Measurements from ENCODE around the gene GTPBP1. TPM values are rescaled to one million over a fixed set of nuclear protein-coding genes. Genes with fewer than 3 reads are reported as not detected.
A peak's percentile ranks its signal among the peaks of the same experiment; 100 is the strongest.

GTPBP1 gene
- total RNA-seq, 4 donors from 2014 or later: 27.7 to 124 (median 36.0) TPM

- Histone ChIP-seq H3K27me3 (no peaks in the 10 kb centered on the region), H3K27ac (peak overlapping the region; percentile 83 to 92 (median 88)), H3K4me1 (peaks cover 38 to 51% of the 10 kb centered on the region in 2 donors), H3K9me3 (no peaks in the 10 kb centered on the region), H3K4me3 (no peak overlapping the region), H3K36me3 (peaks cover 8 to 60% of the 10 kb centered on the region in 2 donors)
- intact Hi-C loops (cut with DNase I; ENCODE audit: low total_unique reads) (loop anchor here (10.0 kb wide), 1 partner anchor 230 kb away; the partner anchor contains the start of gene DDX17), in situ Hi-C loops (cut with MboI; ENCODE audit: low sequenced_read_pairs in 4 of 4) (no loop called here)
- TF ChIP-seq CTCF (IDR thresholded peaks at IDR 0.05 in 4 of 5, conservative IDR thresholded peaks at IDR 0.05 in 1 of 5) (no peak), POLR2A (IDR thresholded peaks at IDR 0.05) (no peak)
- no peak for ATAC-seq
- DNase-seq: no peak
Measured at GRCh38 chr22:38735126-38735464, 29.4 kb downstream of the GTPBP1 start.

- DNase-seq (no peak), ATAC-seq (no peak)
- peaks cover 8 to 60% of the 10 kb centered on the region in 2 donors for H3K36me3 ChIP-seq
- no peak for TF ChIP-seq POLR2A (IDR thresholded peaks at IDR 0.05)
- no peak for TF ChIP-seq CTCF (IDR thresholded peaks at IDR 0.05 in 4 of 5, conservative IDR thresholded peaks at IDR 0.05 in 1 of 5)
- no peak overlapping the region for H3K4me3 ChIP-seq
- H3K27ac ChIP-seq: peak overlapping the region; percentile 83 to 92 (median 88)
- in situ Hi-C loops (cut with MboI; ENCODE audit: low sequenced_read_pairs in 4 of 4) (no loop called here), intact Hi-C loops (cut with DNase I; ENCODE audit: low total_unique reads) (loop anchor here (10.0 kb wide), 1 partner anchor 231 kb away; the partner anchor contains the start of gene DDX17)
- no peaks in the 10 kb centered on the region for H3K27me3 ChIP-seq
- no peaks in the 10 kb centered on the region for H3K9me3 ChIP-seq
- peaks cover 44 to 54% of the 10 kb centered on the region in 2 donors for H3K4me1 ChIP-seq
Measured at GRCh38 chr22:38735465-38736256, 29.9 kb downstream of the GTPBP1 start.

DNA sequence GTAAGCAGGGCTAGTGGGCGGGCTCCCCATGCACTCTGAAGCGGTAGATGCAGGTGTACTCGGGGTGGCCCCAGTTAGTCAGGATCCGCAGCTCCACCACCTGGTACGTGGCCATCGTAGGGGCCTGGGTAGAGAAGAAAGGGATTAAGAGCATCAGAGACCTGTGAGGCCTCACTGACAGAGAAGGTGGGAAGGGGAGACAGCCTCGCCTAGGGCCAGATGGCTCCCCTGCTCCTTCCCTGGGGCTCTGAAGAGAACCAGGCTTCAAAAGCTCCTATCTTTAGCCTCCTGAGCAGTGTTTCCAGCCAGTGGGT, 30.5 kb downstream of the GTPBP1 start:
- in situ Hi-C loops (cut with MboI; ENCODE audit: low sequenced_read_pairs in 4 of 4): no loop called here
- Histone ChIP-seq H3K36me3 (peaks cover 8 to 64% of the 10 kb centered on the region in 2 donors), H3K4me1 (peaks cover 46 to 54% of the 10 kb centered on the region in 2 donors), H3K9me3 (no peaks in the 10 kb centered on the region), H3K27me3 (no peaks in the 10 kb centered on the region), H3K27ac (peak overlapping the region in 3 of 4 donors; percentile 83 to 91 (median 85)), H3K4me3 (no peak overlapping the region)
- intact Hi-C loops (cut with DNase I; ENCODE audit: low total_unique reads): loop anchor here (10.0 kb wide), 1 partner anchor 231 kb away; the partner anchor contains the start of gene DDX17
- TF ChIP-seq CTCF (IDR thresholded peaks at IDR 0.05 in 4 of 5, conservative IDR thresholded peaks at IDR 0.05 in 1 of 5) (no peak), POLR2A (IDR thresholded peaks at IDR 0.05) (no peak)
- DNase-seq: no peak
- no peak for ATAC-seq

- DNase-seq: no peak
- intact Hi-C loops (cut with DNase I; ENCODE audit: low total_unique reads) (loop anchor here (10.0 kb wide), 1 partner anchor 233 kb away; the partner anchor contains the start of gene DDX17), in situ Hi-C loops (cut with MboI; ENCODE audit: low sequenced_read_pairs in 4 of 4) (no loop called here)
- H3K4me3 ChIP-seq: no peak overlapping the region
- peaks cover 9 to 77% of the 10 kb centered on the region in 2 donors for H3K36me3 ChIP-seq
- peak overlapping the region in 3 of 4 donors; percentile 2 to 85 (median 5) for H3K27ac ChIP-seq
- H3K4me1 ChIP-seq: peaks cover 40 to 47% of the 10 kb centered on the region in 2 donors
- no peaks in the 10 kb centered on the region for H3K27me3 ChIP-seq
- no peak for ATAC-seq
- H3K9me3 ChIP-seq: no peaks in the 10 kb centered on the region
- TF ChIP-seq CTCF (IDR thresholded peaks at IDR 0.05 in 4 of 5, conservative IDR thresholded peaks at IDR 0.05 in 1 of 5): no peak
- TF ChIP-seq POLR2A (IDR thresholded peaks at IDR 0.05): no peak
Measured at GRCh38 chr22:38737302-38738060, 31.7 kb downstream of the GTPBP1 start.

Data from gastrocnemius medialis (tissue), 4 donors.